GM23338 (cell line): ENCODE measurements around the gene TLR6. TPM values are rescaled to one million over a fixed set of nuclear protein-coding genes. Genes with fewer than 3 reads are reported as not detected.
A peak's percentile ranks its signal among the peaks of the same experiment; 100 is the strongest.

Source experiments
- ATAC-seq: fragments of 200-7000 bp; cut with Tn5 transposase; 3 replicates; pipeline ENCODE4 v1.9.1; 2020
- DNase-seq: peaks from one replicate; pipeline ENCODE4 v3.0.0-alpha.2; 2015; ENCODE audit warnings: low spot score
- H2AFZ ChIP-seq: fragments of 200-600 bp; sonication (generic); 2 replicates; pipeline ENCODE4 v1.8.0; 2016; ENCODE audit warnings: antibody characterized with exemption, mild to moderate bottlenecking, moderate library complexity
- H3F3A ChIP-seq: fragments of 200-600 bp; sonication (generic); replicated peaks from 2 replicates; pipeline ENCODE4 v1.8.0; 2017; ENCODE audit warnings: antibody characterized with exemption, mixed run types, low read depth
- H3K27ac ChIP-seq: fragments of 200-600 bp; sonication (generic); 2 replicates; pipeline ENCODE4 v1.6.1; 2016; ENCODE audit warnings: low read depth
- H3K27me3 ChIP-seq: fragments of 200-600 bp; sonication (generic); 2 replicates; pipeline ENCODE4 v1.8.0; 2016; ENCODE audit warnings: mild to moderate bottlenecking, mixed run types, moderate library complexity; ENCODE audit not compliant: insufficient read depth
- H3K36me3 ChIP-seq: fragments of 200-600 bp; sonication (generic); 2 replicates; pipeline ENCODE4 v1.8.0; 2016; ENCODE audit warnings: mild to moderate bottlenecking; ENCODE audit not compliant: insufficient read depth
- H3K4me1 ChIP-seq: fragments of 200-600 bp; sonication (generic); 2 replicates; pipeline ENCODE4 v1.8.0; 2016; ENCODE audit warnings: mild to moderate bottlenecking, moderate library complexity; ENCODE audit not compliant: insufficient read depth
- H3K4me2 ChIP-seq: fragments of 200-600 bp; sonication (generic); 2 replicates; pipeline ENCODE4 v1.7.1; 2017; ENCODE audit warnings: mixed run types
- H3K4me3 ChIP-seq: fragments of 200-600 bp; sonication (generic); 2 replicates; pipeline ENCODE4 v1.6.1; 2016; ENCODE audit warnings: mixed run types
- H3K79me2 ChIP-seq: fragments of 200-600 bp; sonication (generic); replicated peaks from 2 replicates; pipeline ENCODE4 v1.8.0; 2017; ENCODE audit warnings: mild to moderate bottlenecking; ENCODE audit not compliant: insufficient read depth
- H3K9me2 ChIP-seq: fragments of 200-600 bp; sonication (generic); 2 replicates; pipeline ENCODE4 v1.8.0; 2017; ENCODE audit not compliant: insufficient read depth
- H4K20me1 ChIP-seq: fragments of 200-600 bp; sonication (generic); replicated peaks from 2 replicates; pipeline ENCODE4 v1.8.0; 2017; ENCODE audit warnings: mild to moderate bottlenecking; ENCODE audit not compliant: insufficient read depth
- H3K27ac Mint-ChIP-seq: 2 replicates; pipeline ENCODE4 v1.8.0; 2020; ENCODE audit warnings: inconsistent platforms, mild to moderate bottlenecking, moderate library complexity, mixed read lengths
- H3K27me3 Mint-ChIP-seq: 3 replicates; pipeline ENCODE4 v1.8.0; 2022; ENCODE audit warnings: low read depth, mild to moderate bottlenecking, moderate library complexity, mixed read lengths, inconsistent platforms; ENCODE audit not compliant: insufficient read depth, poor library complexity
- H3K36me3 Mint-ChIP-seq: 3 replicates; pipeline ENCODE4 v1.8.0; 2021; ENCODE audit warnings: low read depth, mild to moderate bottlenecking, inconsistent platforms, moderate library complexity, mixed read lengths
- H3K4me1 Mint-ChIP-seq: 3 replicates; pipeline ENCODE4 v1.8.0; 2020; ENCODE audit warnings: mild to moderate bottlenecking, inconsistent platforms, mixed read lengths
- H3K4me3 Mint-ChIP-seq: 3 replicates; pipeline ENCODE4 v1.8.0; 2021; ENCODE audit warnings: moderate library complexity, mild to moderate bottlenecking, inconsistent platforms, mixed read lengths
- H3K9me3 Mint-ChIP-seq: 3 replicates; pipeline ENCODE4 v1.8.0; 2020; ENCODE audit warnings: moderate library complexity, mild to moderate bottlenecking, inconsistent platforms, mixed read lengths
- CREB1 ChIP-seq: fragments of 250-450 bp; sonication (Bioruptor Pico); IDR thresholded peaks from 2 replicates; pipeline ENCODE4 v1.5.0; 2020; ENCODE audit warnings: low read depth, mild to moderate bottlenecking, moderate library complexity
- EZH2phosphoT487 ChIP-seq: fragments of 200-600 bp; sonication (generic); IDR thresholded peaks from one replicate; pipeline ENCODE4 v1.8.1; 2018; ENCODE audit warnings: antibody characterized with exemption; ENCODE audit not compliant: unreplicated experiment
- JUNB ChIP-seq: IDR thresholded peaks from one replicate; pipeline ENCODE4 v1.6.1; 2016; ENCODE audit warnings: antibody characterized with exemption; ENCODE audit not compliant: unreplicated experiment
- NANOG ChIP-seq: IDR thresholded peaks from 2 replicates; pipeline ENCODE4 v1.6.1; 2016; ENCODE audit warnings: antibody characterized with exemption, borderline replicate concordance
- POLR2AphosphoS5 ChIP-seq: IDR thresholded peaks from 2 replicates; pipeline ENCODE4 v1.6.1; 2016; ENCODE audit warnings: antibody characterized with exemption, low read depth
- ZNF114 ChIP-seq: fragments of 250-450 bp; sonication (Bioruptor Pico); IDR thresholded peaks from 2 replicates; pipeline ENCODE4 v1.5.0; 2020; ENCODE audit warnings: mild to moderate bottlenecking, moderate library complexity
- polyA plus RNA-seq: library from polyadenylated mRNA; unstranded; fragments of >200 nt; fragmentation: Nextera tagmentation; extraction: Ambion mirVana; gene quantifications from 2 replicates; pipeline ENCODE4 v1.2.1, GENCODE V29; 2016
- total RNA-seq: library from RNA; depleted of rRNA; stranded (reverse); fragments of >200 nt; shearing (Covaris generic); gene quantifications from 2 replicates; pipeline ENCODE4 v1.2.3, GENCODE V29; 2014
- TF ChIP-seq, protein P1 (sequence below): IDR thresholded peaks from one replicate; pipeline ENCODE4 v1.6.1; 2018; ENCODE audit warnings: antibody characterized with exemption; ENCODE audit not compliant: unreplicated experiment
- TF ChIP-seq, protein P2 (sequence below): IDR thresholded peaks from 2 replicates; pipeline ENCODE4 v1.6.1; 2016; ENCODE audit warnings: antibody characterized with exemption

Gene TLR6
- total and polyA plus RNA-seq, 2 experiments from 2014 or later: 0.14 TPM; not detected in 1

DNA sequence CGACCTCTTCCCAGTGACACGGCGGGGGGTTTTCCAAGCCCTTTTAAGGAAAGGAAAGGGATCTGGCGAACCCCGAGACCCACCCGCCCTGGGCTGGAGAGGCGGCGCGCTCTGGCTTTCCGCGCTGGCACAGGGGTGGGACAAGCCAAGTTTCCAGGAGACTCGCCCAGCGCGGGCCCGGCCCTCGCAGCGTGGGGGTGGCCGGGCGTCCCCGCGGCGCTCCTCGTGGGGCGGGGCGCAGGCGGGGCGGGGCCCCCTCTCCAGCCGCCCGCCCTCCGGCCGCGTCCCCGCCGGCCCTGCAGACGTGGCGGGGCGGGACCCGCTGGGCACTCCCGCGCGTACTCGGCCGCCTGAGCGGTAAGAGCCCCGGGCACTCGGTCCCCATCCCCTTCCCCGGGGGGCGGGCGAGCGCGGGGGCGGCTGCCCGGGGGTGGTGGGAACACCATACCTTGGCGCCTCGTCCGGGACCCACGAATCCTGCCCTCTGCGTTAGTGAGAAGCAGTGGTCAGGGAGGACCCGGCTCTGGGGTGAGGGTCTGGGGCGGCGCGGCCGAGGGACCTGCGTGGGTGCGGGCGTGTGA, 11.0 kb upstream of the TLR6 start, which contains the start of gene FAM114A1:
FAM114A1 (plus strand) TSS at position 329 of the 581 bp plus-strand sequence. CDS start 10,273 bp downstream, outside the sequence.
- Mint-ChIP-seq H3K9me3 (no peaks in the 10 kb centered on the region), H3K4me3 (peak within 1 kb of the TSS; percentile 80), H3K36me3 (no peaks in the 10 kb centered on the region), H3K27me3 (peaks cover 7% of the 10 kb centered on the region), H3K27ac (no peak within 1 kb of the TSS), H3K4me1 (peaks cover 14% of the 10 kb centered on the region)
- H3K79me2 ChIP-seq: no peaks in the 10 kb centered on the region
- H3K4me1 ChIP-seq: peaks cover 18% of the 10 kb centered on the region
- no peaks in the 10 kb centered on the region for H3K36me3 ChIP-seq
- peak within 1 kb of the TSS; percentile 89 for H3K4me2 ChIP-seq
- H3K27me3 ChIP-seq: no peaks in the 10 kb centered on the region
- H3K27ac ChIP-seq: no peak within 1 kb of the TSS
- H2AFZ ChIP-seq: peak within 1 kb of the TSS; percentile 84
- ATAC-seq (peak; percentile 86), DNase-seq (peak; percentile 79)
- no peak for TF ChIP-seq CREB1 (CRISPR knock-in tag)
- TF ChIP-seq, protein P1, sequence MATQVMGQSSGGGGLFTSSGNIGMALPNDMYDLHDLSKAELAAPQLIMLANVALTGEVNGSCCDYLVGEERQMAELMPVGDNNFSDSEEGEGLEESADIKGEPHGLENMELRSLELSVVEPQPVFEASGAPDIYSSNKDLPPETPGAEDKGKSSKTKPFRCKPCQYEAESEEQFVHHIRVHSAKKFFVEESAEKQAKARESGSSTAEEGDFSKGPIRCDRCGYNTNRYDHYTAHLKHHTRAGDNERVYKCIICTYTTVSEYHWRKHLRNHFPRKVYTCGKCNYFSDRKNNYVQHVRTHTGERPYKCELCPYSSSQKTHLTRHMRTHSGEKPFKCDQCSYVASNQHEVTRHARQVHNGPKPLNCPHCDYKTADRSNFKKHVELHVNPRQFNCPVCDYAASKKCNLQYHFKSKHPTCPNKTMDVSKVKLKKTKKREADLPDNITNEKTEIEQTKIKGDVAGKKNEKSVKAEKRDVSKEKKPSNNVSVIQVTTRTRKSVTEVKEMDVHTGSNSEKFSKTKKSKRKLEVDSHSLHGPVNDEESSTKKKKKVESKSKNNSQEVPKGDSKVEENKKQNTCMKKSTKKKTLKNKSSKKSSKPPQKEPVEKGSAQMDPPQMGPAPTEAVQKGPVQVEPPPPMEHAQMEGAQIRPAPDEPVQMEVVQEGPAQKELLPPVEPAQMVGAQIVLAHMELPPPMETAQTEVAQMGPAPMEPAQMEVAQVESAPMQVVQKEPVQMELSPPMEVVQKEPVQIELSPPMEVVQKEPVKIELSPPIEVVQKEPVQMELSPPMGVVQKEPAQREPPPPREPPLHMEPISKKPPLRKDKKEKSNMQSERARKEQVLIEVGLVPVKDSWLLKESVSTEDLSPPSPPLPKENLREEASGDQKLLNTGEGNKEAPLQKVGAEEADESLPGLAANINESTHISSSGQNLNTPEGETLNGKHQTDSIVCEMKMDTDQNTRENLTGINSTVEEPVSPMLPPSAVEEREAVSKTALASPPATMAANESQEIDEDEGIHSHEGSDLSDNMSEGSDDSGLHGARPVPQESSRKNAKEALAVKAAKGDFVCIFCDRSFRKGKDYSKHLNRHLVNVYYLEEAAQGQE: no peak
- no peak for TF ChIP-seq JUNB
- no peak; the same call in 1 of the 2 replicates for TF ChIP-seq POLR2AphosphoS5
- TF ChIP-seq, protein P2, sequence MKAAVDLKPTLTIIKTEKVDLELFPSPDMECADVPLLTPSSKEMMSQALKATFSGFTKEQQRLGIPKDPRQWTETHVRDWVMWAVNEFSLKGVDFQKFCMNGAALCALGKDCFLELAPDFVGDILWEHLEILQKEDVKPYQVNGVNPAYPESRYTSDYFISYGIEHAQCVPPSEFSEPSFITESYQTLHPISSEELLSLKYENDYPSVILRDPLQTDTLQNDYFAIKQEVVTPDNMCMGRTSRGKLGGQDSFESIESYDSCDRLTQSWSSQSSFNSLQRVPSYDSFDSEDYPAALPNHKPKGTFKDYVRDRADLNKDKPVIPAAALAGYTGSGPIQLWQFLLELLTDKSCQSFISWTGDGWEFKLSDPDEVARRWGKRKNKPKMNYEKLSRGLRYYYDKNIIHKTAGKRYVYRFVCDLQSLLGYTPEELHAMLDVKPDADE: no peak
- TF ChIP-seq NANOG: no peak
- H3K9me2 ChIP-seq: no peaks in the 10 kb centered on the region
- peak within 1 kb of the TSS; percentile 73 for H3K4me3 ChIP-seq
- H4K20me1 ChIP-seq: no peaks in the 10 kb centered on the region
- no peaks in the 10 kb centered on the region for H3F3A ChIP-seq

DNA sequence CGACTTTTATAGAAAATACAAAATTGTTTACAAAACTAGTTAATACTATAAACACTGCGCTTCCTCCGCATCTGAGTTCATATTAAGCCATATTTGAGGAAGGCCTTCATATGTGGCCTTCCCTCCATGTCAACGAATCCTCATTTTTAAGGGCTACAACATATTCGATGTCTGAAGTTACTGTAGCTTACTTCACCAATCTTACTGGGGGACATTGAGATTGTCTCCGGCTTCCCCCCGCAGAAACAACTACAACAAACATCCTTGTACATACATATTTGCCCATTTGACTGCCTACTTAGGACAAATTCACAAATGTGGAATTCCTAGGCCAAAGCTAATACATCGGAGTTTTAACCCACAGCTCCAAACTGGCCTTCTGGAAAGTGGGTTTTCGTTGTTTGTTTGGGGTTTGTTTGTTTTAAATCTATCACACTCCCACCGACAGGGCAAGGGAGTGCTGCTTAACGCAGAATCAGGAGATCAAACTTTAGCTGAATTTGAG, 10.4 kb upstream of the TLR6 start:
- peaks cover 18% of the 10 kb centered on the region for H3K4me1 ChIP-seq
- peaks cover 14% of the 10 kb centered on the region for H3K4me1 Mint-ChIP-seq
- ATAC-seq: no peak
- H3K27me3 ChIP-seq: no peaks in the 10 kb centered on the region
- H3K27ac ChIP-seq: no peak overlapping the region
- H3K4me3 ChIP-seq: peak overlapping the region; percentile 73
- peak overlapping the region; percentile 80 for H3K4me3 Mint-ChIP-seq
- H3K36me3 ChIP-seq: no peaks in the 10 kb centered on the region
- no peaks in the 10 kb centered on the region for H3K36me3 Mint-ChIP-seq
- peaks cover 7% of the 10 kb centered on the region for H3K27me3 Mint-ChIP-seq
- H4K20me1 ChIP-seq: no peaks in the 10 kb centered on the region
- peak overlapping the region; percentile 77 for H3K4me2 ChIP-seq
- no peak for DNase-seq
- H3F3A ChIP-seq: no peaks in the 10 kb centered on the region
- H3K9me2 ChIP-seq: no peaks in the 10 kb centered on the region
- H3K79me2 ChIP-seq: no peaks in the 10 kb centered on the region
- peak overlapping the region; percentile 84 for H2AFZ ChIP-seq
- H3K9me3 Mint-ChIP-seq: no peaks in the 10 kb centered on the region
- TF ChIP-seq EZH2phosphoT487 (no peak), ZNF114 (CRISPR knock-in tag) (no peak)
- TF ChIP-seq, protein P1: no peak
- no peak overlapping the region for H3K27ac Mint-ChIP-seq
